Loucy (cell line): ENCODE results near the gene CTBP2.

Experiments used
- H2AFZ ChIP-seq: fragments of 200-600 bp; sonication (generic); 2 replicates; pipeline ENCODE4 v1.6.0; 2016; ENCODE audit warnings: antibody characterized with exemption, mild to moderate bottlenecking, low read length, moderate library complexity
- H3F3A ChIP-seq: fragments of 200-600 bp; 2 replicates; pipeline ENCODE4 v1.6.0; 2016; ENCODE audit warnings: antibody characterized with exemption, low read depth, mild to moderate bottlenecking
- H3K27me3 ChIP-seq: fragments of 200-600 bp; sonication (generic); 2 replicates; pipeline ENCODE4 v1.6.1; 2014; ENCODE audit warnings: low read length, mild to moderate bottlenecking; ENCODE audit not compliant: insufficient read depth, poor library complexity, severe bottlenecking
- H3K36me3 ChIP-seq: fragments of 200-600 bp; sonication (generic); 2 replicates; pipeline ENCODE4 v1.6.1; 2016; ENCODE audit warnings: low read length; ENCODE audit not compliant: insufficient read depth
- H3K4me1 ChIP-seq: fragments of 200-600 bp; sonication (generic); 2 replicates; pipeline ENCODE4 v1.5.1; 2014; ENCODE audit warnings: low read length, mild to moderate bottlenecking; ENCODE audit not compliant: insufficient read depth, poor library complexity, severe bottlenecking
- H3K4me2 ChIP-seq: fragments of 200-600 bp; sonication (generic); 2 replicates; pipeline ENCODE4 v1.6.0; 2014; ENCODE audit warnings: antibody characterized with exemption, low read length, low read depth, mild to moderate bottlenecking; ENCODE audit not compliant: poor library complexity, severe bottlenecking
- H3K4me3 ChIP-seq: fragments of 200-600 bp; sonication (generic); 2 replicates; pipeline ENCODE4 v1.5.1; 2014; ENCODE audit warnings: low read length, mild to moderate bottlenecking, mixed read lengths; ENCODE audit not compliant: poor library complexity, severe bottlenecking
- H3K79me2 ChIP-seq: fragments of 200-600 bp; sonication (generic); 2 replicates; pipeline ENCODE4 v1.6.1; 2014; ENCODE audit warnings: low read length; ENCODE audit not compliant: insufficient read depth
- H3K9ac ChIP-seq: fragments of 200-600 bp; sonication (generic); 2 replicates; pipeline ENCODE4 v1.6.0; 2014; ENCODE audit warnings: mild to moderate bottlenecking, low read depth, low read length, moderate library complexity; ENCODE audit not compliant: poor library complexity, severe bottlenecking
- H3K9me2 ChIP-seq: fragments of 200-600 bp; sonication (generic); replicated peaks from 2 replicates; pipeline ENCODE4 v1.6.1; 2016; ENCODE audit warnings: low read depth, low read length, mixed read lengths
- H3K9me3 ChIP-seq: fragments of 200-600 bp; sonication (generic); 2 replicates; pipeline ENCODE4 v1.6.1; 2014; ENCODE audit warnings: mild to moderate bottlenecking, antibody characterized with exemption, low read length, low read depth; ENCODE audit not compliant: insufficient read depth
- H4K20me1 ChIP-seq: fragments of 200-600 bp; sonication (generic); 2 replicates; pipeline ENCODE4 v1.6.0; 2014; ENCODE audit warnings: antibody characterized with exemption, low read length, mild to moderate bottlenecking; ENCODE audit not compliant: insufficient read depth, poor library complexity, severe bottlenecking
- CTCF ChIP-seq: fragments of 200-600 bp; sonication (generic); conservative IDR thresholded peaks from 2 replicates; pipeline ENCODE4 v1.5.1; 2014; ENCODE audit warnings: mild to moderate bottlenecking, antibody characterized with exemption, low read length
- EZH2phosphoT487 ChIP-seq: fragments of 200-600 bp; IDR thresholded peaks from 2 replicates; pipeline ENCODE4 v1.6.1; 2018; ENCODE audit warnings: antibody characterized with exemption, mild to moderate bottlenecking, moderate library complexity, borderline replicate concordance

Gene CTBP2

GRCh38 chr10:125016611-125017202 is 143.7 kb downstream of the CTBP2 start:
- no peaks in the 10 kb centered on the region for H3K9me2 ChIP-seq
- TF ChIP-seq EZH2phosphoT487 (no peak), CTCF (no peak)
- no peaks in the 10 kb centered on the region for H3K79me2 ChIP-seq
- H3K9ac ChIP-seq = no peak overlapping the region
- H3K4me1 ChIP-seq = no peaks in the 10 kb centered on the region
- no peaks in the 10 kb centered on the region for H4K20me1 ChIP-seq
- H3K4me2 ChIP-seq = no peak overlapping the region
- no peaks in the 10 kb centered on the region for H3F3A ChIP-seq
- no peak overlapping the region for H2AFZ ChIP-seq
- H3K9me3 ChIP-seq = no peaks in the 10 kb centered on the region
- no peaks in the 10 kb centered on the region for H3K27me3 ChIP-seq
- H3K36me3 ChIP-seq = no peaks in the 10 kb centered on the region
- H3K4me3 ChIP-seq = no peak overlapping the region

GRCh38 chr10:125016123-125016522 is 144.2 kb downstream of the CTBP2 start:
- no peaks in the 10 kb centered on the region for H3K36me3 ChIP-seq
- H3K4me3 ChIP-seq = no peak overlapping the region
- no peaks in the 10 kb centered on the region for H3K9me3 ChIP-seq
- H3K79me2 ChIP-seq = no peaks in the 10 kb centered on the region
- H2AFZ ChIP-seq = no peak overlapping the region
- no peaks in the 10 kb centered on the region for H3F3A ChIP-seq
- no peak overlapping the region for H3K9ac ChIP-seq
- TF ChIP-seq EZH2phosphoT487 = no peak
- TF ChIP-seq CTCF = no peak
- no peaks in the 10 kb centered on the region for H4K20me1 ChIP-seq
- H3K27me3 ChIP-seq = no peaks in the 10 kb centered on the region
- no peaks in the 10 kb centered on the region for H3K9me2 ChIP-seq
- H3K4me2 ChIP-seq = no peak overlapping the region
- no peaks in the 10 kb centered on the region for H3K4me1 ChIP-seq

GRCh38 chr10:125015356-125015944 is 144.9 kb downstream of the CTBP2 start:
- no peaks in the 10 kb centered on the region for H3K4me1 ChIP-seq
- no peaks in the 10 kb centered on the region for H3K9me2 ChIP-seq
- no peak for TF ChIP-seq CTCF
- no peak for TF ChIP-seq EZH2phosphoT487
- H3K9ac ChIP-seq = no peak overlapping the region
- H3K36me3 ChIP-seq = no peaks in the 10 kb centered on the region
- H3K9me3 ChIP-seq = no peaks in the 10 kb centered on the region
- no peak overlapping the region for H3K4me3 ChIP-seq
- no peaks in the 10 kb centered on the region for H3F3A ChIP-seq
- H3K27me3 ChIP-seq = no peaks in the 10 kb centered on the region
- no peak overlapping the region for H2AFZ ChIP-seq
- no peak overlapping the region for H3K4me2 ChIP-seq
- no peaks in the 10 kb centered on the region for H4K20me1 ChIP-seq
- H3K79me2 ChIP-seq = no peaks in the 10 kb centered on the region
